SH-SY5Y (cell line): Measurements from ENCODE around the gene SIGLEC12.

Experiments used
- GATA2 ChIP-seq: IDR thresholded peaks from 2 replicates; pipeline ENCODE4 v1.6.1; 2011; ENCODE audit warnings: mild to moderate bottlenecking, low read depth, low read length
- GATA3 ChIP-seq: IDR thresholded peaks from 2 replicates; pipeline ENCODE4 v1.6.1; 2011; ENCODE audit warnings: low read depth, mild to moderate bottlenecking, low read length, moderate library complexity

DNA sequence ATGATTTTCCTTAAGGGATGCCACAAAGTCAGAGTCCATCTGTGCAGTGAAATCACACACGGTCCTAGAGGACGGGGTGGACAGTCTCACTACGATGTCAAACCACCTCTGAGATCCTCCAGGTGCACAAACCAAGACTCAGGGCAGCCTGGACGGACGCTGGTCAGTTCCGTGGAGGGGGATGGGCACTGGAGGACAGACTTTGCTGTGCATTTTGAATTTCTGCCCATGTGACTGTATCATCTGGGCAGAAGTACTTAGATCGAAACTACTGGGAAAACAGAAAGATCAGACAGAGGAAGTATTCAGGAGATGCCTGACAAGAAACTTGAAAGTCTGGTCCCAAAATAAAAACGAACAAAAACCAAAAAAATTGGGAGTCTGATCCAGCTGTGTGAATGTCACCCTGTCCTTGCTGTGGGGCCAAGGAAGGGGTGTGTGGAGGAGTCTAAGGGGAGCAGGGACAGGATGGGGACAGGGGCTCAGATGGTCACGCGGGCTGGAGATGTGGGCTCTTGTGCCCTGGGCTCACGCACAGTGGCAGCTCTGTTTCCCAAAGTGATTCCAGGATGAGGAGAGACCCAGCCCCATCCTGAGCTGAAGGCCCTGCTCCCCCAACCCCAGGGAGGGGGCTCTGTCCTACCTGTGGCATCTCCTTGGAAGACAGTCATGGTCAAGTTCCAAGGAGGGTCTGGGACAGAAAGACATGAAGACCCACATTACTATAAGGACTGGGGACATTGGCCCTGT is 44.9 kb downstream of the SIGLEC12 start:
- TF ChIP-seq GATA3 (no peak), GATA2 (no peak)
